A549 (cell line): ENCODE results near the gene UGT2B7. TPM values are rescaled to one million over a fixed set of nuclear protein-coding genes. Genes with fewer than 3 reads are reported as not detected.

ENCODE experiments used
- ATAC-seq, 2 experiments: fragments of 200-7000 bp in 1 of 2; fragments of >200 bp in 1 of 2; cut with Nextera tagmentation in 1 of 2; cut with Tn5 transposase in 1 of 2; 3 replicates each; pipeline versions ENCODE4 v1.8.0 to v1.9.1; 2018 to 2020; ENCODE audit warnings: mild to moderate bottlenecking in 1 of 2, moderate library complexity in 1 of 2
- CTCF ChIA-PET: fragments of 300-600 bp; sonication (Branson Sonifier 250); formaldehyde crosslinking; extraction: SDS; loops from one replicate; lab custom pipeline; 2021; ENCODE audit warnings: antibody characterized with exemption, inconsistent platforms; lab: Yijun Ruan, JAX
- POLR2A ChIA-PET: fragments of 350-600 bp; formaldehyde crosslinking; extraction: SDS; loops from one replicate; lab custom pipeline; 2021; ENCODE audit warnings: antibody characterized with exemption, inconsistent platforms; lab: Yijun Ruan, JAX
- DNase-seq, 2 experiments: peaks; one replicate each; pipeline versions ENCODE4 v3.0.0 to v3.0.0-alpha.2; 2011 to 2016; ENCODE audit warnings: low read depth in 1 of 2, low spot score in 1 of 2
- FAIRE-seq: peaks from 2 replicates; lab custom pipeline; 2011; peaks lifted over from hg19 to GRCh38; lab: Jason Lieb, UNC
- H3K27ac ChIP-seq, 2 experiments: fragments of >200 bp; sonication (Bioruptor Twin); formaldehyde crosslinking; 3 replicates each; pipeline ENCODE4 v1.5.1; 2016 to 2017
- H3K4me1 ChIP-seq: fragments of >200 bp; sonication (Bioruptor Twin); formaldehyde crosslinking; 3 replicates; pipeline ENCODE4 v1.6.1; 2016
- H3K4me2 ChIP-seq: fragments of >200 bp; sonication (Bioruptor Twin); formaldehyde crosslinking; 3 replicates; pipeline ENCODE4 v1.6.1; 2016
- H3K4me3 ChIP-seq: fragments of >200 bp; sonication (Bioruptor Twin); formaldehyde crosslinking; 3 replicates; pipeline ENCODE4 v1.5.1; 2016
- H3K9me3 ChIP-seq: fragments of >200 bp; sonication (Bioruptor Twin); formaldehyde crosslinking; 3 replicates; pipeline ENCODE4 v1.6.1; 2016
- ATOH8 ChIP-seq: fragments of 250-450 bp; sonication (Bioruptor Pico); IDR thresholded peaks from 2 replicates; pipeline ENCODE4 v1.5.0; 2020; ENCODE audit warnings: low read depth, mild to moderate bottlenecking, moderate library complexity
- BHLHE40 ChIP-seq: IDR thresholded peaks from 2 replicates; pipeline ENCODE4 v1.6.1; 2012; ENCODE audit warnings: low read depth, low read length, inconsistent platforms
- EHMT2 ChIP-seq: fragments of 200-600 bp; sonication (generic); IDR thresholded peaks from 2 replicates; pipeline ENCODE4 v1.6.1; 2016; ENCODE audit warnings: antibody characterized with exemption, low read depth, mild to moderate bottlenecking, moderate library complexity
- ESRRA ChIP-seq: fragments of 150-350 bp; IDR thresholded peaks from 2 replicates; pipeline ENCODE4 v1.6.1; 2014; ENCODE audit warnings: mild to moderate bottlenecking, low read length, borderline replicate concordance
- FOSL2 ChIP-seq, 2 experiments: fragments of 450-650 bp in 1 of 2; fragments of >200 bp in 1 of 2; sonication (Bioruptor Twin) in 1 of 2; formaldehyde crosslinking; IDR thresholded peaks; 2 replicates each; pipeline versions ENCODE4 v1.5.0 to v1.6.1; 2016 to 2020; ENCODE audit warnings: mild to moderate bottlenecking in 1 of 2, moderate library complexity in 1 of 2
- FOXS1 ChIP-seq: fragments of 250-450 bp; sonication (Bioruptor Pico); IDR thresholded peaks from 2 replicates; pipeline ENCODE4 v1.5.0; 2020; ENCODE audit warnings: mild to moderate bottlenecking, moderate library complexity
- HES2 ChIP-seq: fragments of >200 bp; sonication (Bioruptor Twin); formaldehyde crosslinking; IDR thresholded peaks from 2 replicates; pipeline ENCODE4 v1.6.1; 2016
- HEYL ChIP-seq: fragments of 250-450 bp; sonication (Bioruptor Pico); IDR thresholded peaks from 2 replicates; pipeline ENCODE4 v1.8.0; 2021; ENCODE audit warnings: mild to moderate bottlenecking, moderate library complexity
- HOXA7 ChIP-seq: fragments of 250-450 bp; sonication (Bioruptor Pico); IDR thresholded peaks from 2 replicates; pipeline ENCODE4 v1.5.0; 2020; ENCODE audit warnings: mild to moderate bottlenecking, moderate library complexity
- KDM1A ChIP-seq: fragments of 200-600 bp; sonication (generic); IDR thresholded peaks from 2 replicates; pipeline ENCODE4 v1.6.1; 2016; ENCODE audit warnings: low read depth, mild to moderate bottlenecking
- KDM5A ChIP-seq: fragments of 200-600 bp; sonication (generic); IDR thresholded peaks from 2 replicates; pipeline ENCODE4 v1.6.1; 2016; ENCODE audit warnings: antibody characterized with exemption, mild to moderate bottlenecking
- MAFK ChIP-seq: fragments of 450-650 bp; IDR thresholded peaks from 2 replicates; pipeline ENCODE4 v1.6.1; 2014; ENCODE audit not compliant: partially characterized antibody
- MAZ ChIP-seq: fragments of 150-350 bp; IDR thresholded peaks from 2 replicates; pipeline ENCODE4 v1.6.1; 2014; ENCODE audit warnings: antibody characterized with exemption, low read depth, low read length, borderline replicate concordance
- MYC ChIP-seq: IDR thresholded peaks from 2 replicates; pipeline ENCODE4 v1.6.1; 2012; ENCODE audit warnings: mild to moderate bottlenecking, inconsistent platforms, low read length, improper control_type of control experiment, borderline replicate concordance
- NFE2L2 ChIP-seq: fragments of 150-350 bp; conservative IDR thresholded peaks from 2 replicates; pipeline ENCODE4 v1.6.1; 2014; ENCODE audit warnings: low read length
- NR3C1 ChIP-seq: fragments of >200 bp; sonication (Bioruptor Twin); formaldehyde crosslinking; IDR thresholded peaks from 3 replicates; pipeline ENCODE4 v1.6.1; 2017
- PBX3 ChIP-seq: IDR thresholded peaks from 2 replicates; pipeline ENCODE4 v1.6.1; 2012
- POLR2A ChIP-seq: IDR thresholded peaks from 2 replicates; pipeline ENCODE4 v1.6.1; 2012; ENCODE audit warnings: mild to moderate bottlenecking, low read length
- RAD21 ChIP-seq, 2 experiments: fragments of >200 bp in 1 of 2; sonication (Bioruptor Twin) in 1 of 2; formaldehyde crosslinking in 1 of 2; IDR thresholded peaks in 1 of 2; conservative IDR thresholded peaks in 1 of 2; 2 replicates in 1 of 2; 3 replicates in 1 of 2; pipeline ENCODE4 v1.6.1; 2012 to 2018; ENCODE audit warnings: inconsistent platforms in 1 of 2
- RFX5 ChIP-seq: fragments of 450-650 bp; IDR thresholded peaks from 2 replicates; pipeline ENCODE4 v1.7.1; 2014; ENCODE audit warnings: antibody characterized with exemption, mild to moderate bottlenecking, moderate library complexity
- SMC3 ChIP-seq: fragments of >200 bp; sonication (Bioruptor Twin); formaldehyde crosslinking; IDR thresholded peaks from 3 replicates; pipeline ENCODE4 v1.6.1; 2018; ENCODE audit warnings: inconsistent platforms
- USF2 ChIP-seq: fragments of 450-650 bp; IDR thresholded peaks from 2 replicates; pipeline ENCODE4 v1.6.1; 2014; ENCODE audit warnings: antibody characterized with exemption
- ZC3H11A ChIP-seq: fragments of 450-650 bp; IDR thresholded peaks from 2 replicates; pipeline ENCODE4 v1.6.1; 2014; ENCODE audit warnings: antibody characterized with exemption, mild to moderate bottlenecking
- ZFP36 ChIP-seq: fragments of 450-650 bp; IDR thresholded peaks from 2 replicates; pipeline ENCODE4 v1.6.1; 2014; ENCODE audit warnings: borderline replicate concordance; ENCODE audit not compliant: partially characterized antibody
- WGBS: methylation state at CpG from one replicate; pipeline ENCODE4 v1.1.6; 2017; ENCODE audit errors: missing lambda C conversion rate; 5-methylcytosine and 5-hydroxymethylcytosine counted together
- polyA plus RNA-seq, 4 experiments: library from polyadenylated mRNA; depleted of rRNA in 3 of 4; stranded (reverse); fragments of >200 nt; fragmentation: RNase III in 1 of 4; extraction: RNeasy Plus Mini Kit Qiagen cat#74134 plus additional on column Dnase treatment in 1 of 4; gene quantifications; 2 replicates in 3 of 4; 3 replicates in 1 of 4; pipeline ENCODE4 v1.2.3, GENCODE V29; 2011 to 2017

The UGT2B7 gene
- polyA plus RNA-seq, 2 of the 4 experiments (the other 2 are of a cell fraction): 0.22 to 0.78 TPM

GRCh38 chr4:69057620-69058409, 38.5 kb upstream of the UGT2B7 start:
- peak overlapping the region; percentile 71 to 79 for H3K27ac ChIP-seq
- peaks cover 26% of the 10 kb centered on the region for H3K4me1 ChIP-seq
- TF ChIP-seq NR3C1 (no peak), ZC3H11A (no peak)
- ATAC-seq (no peak), FAIRE-seq (no peak), DNase-seq (no peak)
- POLR2A ChIA-PET: no interaction called here
- WGBS: 66% methylated on average over 5 of the region's 5 CpGs
- no peak overlapping the region for H3K4me3 ChIP-seq
- CTCF ChIA-PET: no interaction called here
- H3K9me3 ChIP-seq: no peaks in the 10 kb centered on the region
- H3K4me2 ChIP-seq: peak overlapping the region; percentile 28

- TF ChIP-seq HEYL (CRISPR knock-in tag) (no peak), ESRRA (no peak), BHLHE40 (no peak), RFX5 (no peak), ATOH8 (no peak), EHMT2 (no peak), SMC3 (no peak), MYC (no peak), NFE2L2 (no peak), ZFP36 (no peak)
Measured at GRCh38 chr4:69058410-69059059, 37.7 kb upstream of the UGT2B7 start.

GRCh38 chr4:69060651-69061308, 35.5 kb upstream of the UGT2B7 start:
- DNase-seq (peak in 1 of 2 experiments; percentile 41), FAIRE-seq (no peak)
- H3K27ac ChIP-seq: peak overlapping the region; percentile 21 to 42; a peak in 1 of 6 replicates
- ChIA-PET CTCF (no interaction called here), POLR2A (no interaction called here)
- H3K9me3 ChIP-seq: no peaks in the 10 kb centered on the region
- 60% methylated on average over 3 of the region's 5 CpGs for whole genome bisulfite sequencing
- TF ChIP-seq RAD21 (conservative IDR thresholded peaks at IDR 0.05 in 1 of 2, IDR thresholded peaks at IDR 0.05 in 1 of 2) (peak in 1 of 2 experiments; percentile 35; a peak in 2 of 5 replicates), USF2 (no peak), BHLHE40 (no peak)
- TF ChIP-seq, all 56 proteins: peak for 1
- Histone ChIP-seq H3K4me3 (no peak overlapping the region), H3K4me1 (peaks cover 15% of the 10 kb centered on the region), H3K4me2 (no peak overlapping the region; the same call in 2 of the 3 replicates)
- ATAC-seq: peak in 1 of 2 experiments; percentile 54; a peak in 1 of 6 replicates

More at GRCh38 chr4:69058410-69059059, 37.7 kb upstream of the UGT2B7 start:
- Histone ChIP-seq H3K4me3 (no peak overlapping the region), H3K4me2 (no peak overlapping the region), H3K27ac (peak overlapping the region; percentile 71 to 79), H3K4me1 (peaks cover 26% of the 10 kb centered on the region), H3K9me3 (no peaks in the 10 kb centered on the region)
- ChIA-PET POLR2A (no interaction called here), CTCF (interaction anchor here (0.5 kb wide), 1 partner anchor 11 kb away, joined by 6 read pairs; no protein-coding TSS in a partner anchor)
- FAIRE-seq: no peak
- no peak for DNase-seq
- 84% methylated on average over 6 of the region's 6 CpGs for WGBS
- no peak for ATAC-seq

GRCh38 chr4:69064391-69064790, 31.9 kb upstream of the UGT2B7 start:
- ATAC-seq: no peak
- CTCF ChIA-PET: no interaction called here
- no peak overlapping the region for H3K4me3 ChIP-seq
- no peaks in the 10 kb centered on the region for H3K4me1 ChIP-seq
- no peak overlapping the region for H3K4me2 ChIP-seq
- H3K27ac ChIP-seq: no peak overlapping the region
- no peak for DNase-seq
- no peaks in the 10 kb centered on the region for H3K9me3 ChIP-seq
- FAIRE-seq: no peak
- 72% methylated on average over 3 of the region's 3 CpGs for WGBS
- POLR2A ChIA-PET: no interaction called here
- TF ChIP-seq FOXS1 (CRISPR knock-in tag) (no peak), FOSL2 (IDR thresholded peaks at IDR 0.05) (no peak), FOSL2 (CRISPR knock-in tag; IDR thresholded peaks at IDR 0.05) (no peak), POLR2A (no peak), PBX3 (no peak), HOXA7 (CRISPR knock-in tag) (no peak), HES2 (no peak), MAZ (no peak), ZFP36 (no peak), KDM5A (no peak), MAFK (no peak), KDM1A (no peak), ZC3H11A (no peak)
